Thyroid gland (tissue), 4 donors: ENCODE data around the gene HYLS1. TPM values are rescaled to one million over a fixed set of nuclear protein-coding genes. Genes with fewer than 3 reads are reported as not detected.
A peak's percentile ranks its signal among the peaks of the same experiment; 100 is the strongest.

ENCODE experiments used
- DNase-seq, 2 donors: peaks; one replicate each; pipeline ENCODE4 v3.0.0-alpha.2; 2019
- H3K27ac ChIP-seq, 3 donors: fragments of 200-600 bp; sonication (generic); 1 replicate in 2 of 3; 2 replicates in 1 of 3; pipeline ENCODE4 v1.5.1; 2016 to 2019; ENCODE audit warnings: mild to moderate bottlenecking in 1 of 3, moderate library complexity in 1 of 3
- H3K27me3 ChIP-seq: fragments of 200-600 bp; sonication (generic); one replicate; pipeline ENCODE4 v1.5.1; 2019
- H3K36me3 ChIP-seq, 2 donors: fragments of 200-600 bp; sonication (generic); one replicate each; pipeline ENCODE4 v1.5.1; 2016 to 2019
- H3K4me1 ChIP-seq, 2 donors: fragments of 200-600 bp; sonication (generic); one replicate each; pipeline ENCODE4 v1.5.1; 2017 to 2019
- H3K4me3 ChIP-seq, 3 donors: fragments of 200-600 bp; sonication (generic); replicated peaks in 1 of 3; 1 replicate in 2 of 3; 2 replicates in 1 of 3; pipeline ENCODE4 v1.5.1; 2016; ENCODE audit warnings: mild to moderate bottlenecking in 1 of 3
- H3K9me3 ChIP-seq: fragments of 200-600 bp; sonication (generic); one replicate; pipeline ENCODE4 v1.5.1; 2017
- POLR2A ChIP-seq, 2 donors: fragments of 450-650 bp; IDR thresholded peaks; one replicate each; pipeline ENCODE4 v1.6.1; 2017; ENCODE audit warnings: antibody characterized with exemption in 2 of 2, mild to moderate bottlenecking in 2 of 2, moderate library complexity in 1 of 2
- WGBS, 2 donors: methylation state at CpG; one replicate each; pipeline ENCODE4 v1.1.5; 2017; 5-methylcytosine and 5-hydroxymethylcytosine counted together
- intact Hi-C: fragments of 100-400 bp; cut with DNase I; formaldehyde crosslinking; loops from one replicate; pipeline ENCODE4 v1.15.1; 2023
- total RNA-seq, 4 donors: library from RNA; depleted of rRNA; stranded (reverse); fragments of >200 nt; gene quantifications; one replicate each; pipeline ENCODE4 v1.2.3, GENCODE V29; 2016
- TF ChIP-seq, protein P1 (sequence below), 6 experiments: fragments of 200-600 bp in 3 of 6; fragments of 450-650 bp in 3 of 6; sonication (generic) in 3 of 6; IDR thresholded peaks; one replicate each; pipeline ENCODE4 v1.5.1; 2016 to 2019; ENCODE audit warnings: antibody characterized with exemption in 6 of 6, mild to moderate bottlenecking in 2 of 6, inconsistent platforms in 1 of 6, moderate library complexity in 1 of 6

Gene HYLS1
- total RNA-seq, 4 donors from 2014 or later = 1.6 to 6.9 (median 3.0) TPM

DNA sequence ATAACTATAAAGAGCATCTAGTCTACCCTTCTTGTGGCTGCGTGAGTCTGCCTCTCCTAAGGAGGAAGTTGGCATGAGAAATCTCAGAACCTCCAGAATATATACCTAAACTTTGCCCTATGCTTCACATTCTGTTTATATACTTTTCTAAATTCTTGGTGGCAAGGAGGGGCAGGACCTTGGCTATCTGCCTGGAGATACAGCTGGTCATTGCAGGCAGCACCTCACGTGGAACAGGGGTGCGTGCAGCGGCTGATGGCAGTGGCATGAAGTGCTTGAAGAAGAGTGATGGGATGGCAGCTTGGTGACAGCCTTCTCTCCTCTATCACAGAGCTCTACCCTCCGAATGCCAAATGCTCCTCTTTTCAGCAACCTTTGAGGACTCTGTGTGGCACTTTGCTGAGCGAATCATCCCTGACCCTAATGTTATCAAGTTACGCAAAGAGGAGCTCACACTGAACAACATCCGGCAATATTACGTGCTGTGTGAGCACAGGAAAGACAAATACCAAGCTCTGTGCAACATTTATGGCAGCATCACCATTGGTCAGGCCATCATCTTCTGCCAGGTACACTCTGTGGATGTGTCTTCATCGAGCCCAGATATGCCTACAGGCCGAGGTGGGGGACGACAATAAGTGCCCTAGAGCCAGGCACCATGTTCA is 29.3 kb downstream of the HYLS1 start:
- TF ChIP-seq, protein P1, sequence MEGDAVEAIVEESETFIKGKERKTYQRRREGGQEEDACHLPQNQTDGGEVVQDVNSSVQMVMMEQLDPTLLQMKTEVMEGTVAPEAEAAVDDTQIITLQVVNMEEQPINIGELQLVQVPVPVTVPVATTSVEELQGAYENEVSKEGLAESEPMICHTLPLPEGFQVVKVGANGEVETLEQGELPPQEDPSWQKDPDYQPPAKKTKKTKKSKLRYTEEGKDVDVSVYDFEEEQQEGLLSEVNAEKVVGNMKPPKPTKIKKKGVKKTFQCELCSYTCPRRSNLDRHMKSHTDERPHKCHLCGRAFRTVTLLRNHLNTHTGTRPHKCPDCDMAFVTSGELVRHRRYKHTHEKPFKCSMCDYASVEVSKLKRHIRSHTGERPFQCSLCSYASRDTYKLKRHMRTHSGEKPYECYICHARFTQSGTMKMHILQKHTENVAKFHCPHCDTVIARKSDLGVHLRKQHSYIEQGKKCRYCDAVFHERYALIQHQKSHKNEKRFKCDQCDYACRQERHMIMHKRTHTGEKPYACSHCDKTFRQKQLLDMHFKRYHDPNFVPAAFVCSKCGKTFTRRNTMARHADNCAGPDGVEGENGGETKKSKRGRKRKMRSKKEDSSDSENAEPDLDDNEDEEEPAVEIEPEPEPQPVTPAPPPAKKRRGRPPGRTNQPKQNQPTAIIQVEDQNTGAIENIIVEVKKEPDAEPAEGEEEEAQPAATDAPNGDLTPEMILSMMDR (IDR thresholded peaks at IDR 0.05) = no peak
- no peak for TF ChIP-seq POLR2A (IDR thresholded peaks at IDR 0.05)
- Histone ChIP-seq H3K27me3 (no peaks in the 10 kb centered on the region), H3K27ac (no peak overlapping the region), H3K4me1 (no peaks in the 10 kb centered on the region), H3K36me3 (no peaks in the 10 kb centered on the region), H3K9me3 (no peaks in the 10 kb centered on the region), H3K4me3 (no peak overlapping the region)
- 87 to 89% methylated on average over 12 of the region's 12 CpGs for WGBS, 2 donors
- DNase-seq = no peak
- intact Hi-C loops = no loop called here

DNA sequence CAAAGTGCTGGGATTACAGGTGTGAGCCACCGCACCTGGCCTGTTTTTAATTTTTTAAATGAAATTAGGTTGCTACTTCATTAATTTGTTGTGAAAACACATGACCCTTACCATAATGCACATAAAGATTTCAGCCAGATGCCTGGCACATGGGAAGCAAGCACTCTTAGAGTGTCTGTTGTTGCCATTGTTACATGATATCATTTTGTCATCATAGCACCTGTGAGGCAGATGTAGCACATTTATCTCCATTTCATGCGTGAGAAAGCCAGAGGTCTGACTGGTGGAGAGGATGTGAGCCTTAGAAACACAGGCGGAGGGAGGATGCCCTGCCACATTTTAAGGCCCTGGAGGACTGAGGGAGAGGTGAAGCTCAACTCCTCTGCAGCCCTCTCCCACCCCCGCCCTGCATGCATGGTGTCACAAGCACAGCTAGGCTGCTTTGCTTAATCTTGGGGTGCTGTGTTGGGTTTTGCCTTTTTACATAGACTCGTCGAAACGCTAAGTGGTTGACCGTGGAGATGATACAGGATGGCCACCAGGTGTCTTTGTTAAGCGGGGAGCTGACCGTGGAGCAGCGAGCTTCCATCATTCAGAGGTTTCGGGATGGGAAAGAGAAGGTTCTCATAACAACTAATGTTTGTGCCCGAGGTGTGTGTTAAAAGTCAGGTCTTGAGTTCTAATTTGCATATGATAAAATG is 30.8 kb downstream of the HYLS1 start:
- H3K9me3 ChIP-seq = no peaks in the 10 kb centered on the region
- no peak overlapping the region for H3K4me3 ChIP-seq
- intact Hi-C loops = no loop called here
- no peak for TF ChIP-seq POLR2A (IDR thresholded peaks at IDR 0.05)
- TF ChIP-seq, protein P1 (IDR thresholded peaks at IDR 0.05) = no peak
- H3K27me3 ChIP-seq = no peaks in the 10 kb centered on the region
- no peak for DNase-seq
- 88 to 90% methylated on average over 12 to 13 of the region's 13 CpGs for WGBS, 2 donors
- no peaks in the 10 kb centered on the region for H3K36me3 ChIP-seq
- H3K4me1 ChIP-seq = no peaks in the 10 kb centered on the region
- no peak overlapping the region for H3K27ac ChIP-seq

DNA sequence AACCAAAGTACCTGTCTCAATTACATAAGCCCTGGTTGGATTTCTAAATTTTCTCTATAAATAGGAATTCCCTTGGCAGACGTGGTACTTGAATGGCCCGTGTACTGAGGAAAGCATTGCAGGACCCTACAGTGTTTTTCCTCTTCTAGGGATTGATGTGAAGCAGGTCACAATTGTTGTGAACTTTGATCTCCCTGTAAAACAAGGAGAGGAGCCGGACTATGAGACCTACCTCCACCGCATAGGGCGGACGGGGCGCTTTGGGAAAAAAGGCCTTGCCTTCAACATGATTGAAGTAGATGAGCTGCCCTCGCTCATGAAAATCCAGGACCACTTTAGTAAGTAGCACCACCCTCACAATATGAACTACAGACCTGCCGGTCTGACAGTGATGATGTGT is 33.6 kb downstream of the HYLS1 start:
- intact Hi-C loops = loop anchor here (5.0 kb wide), 1 partner anchor 141 kb away; the partner anchor contains the start of gene CDON
- no peaks in the 10 kb centered on the region for H3K4me1 ChIP-seq
- no peak for DNase-seq
- H3K36me3 ChIP-seq = no peaks in the 10 kb centered on the region
- no peak overlapping the region for H3K27ac ChIP-seq
- no peaks in the 10 kb centered on the region for H3K9me3 ChIP-seq
- H3K4me3 ChIP-seq = no peak overlapping the region
- TF ChIP-seq, protein P1 (IDR thresholded peaks at IDR 0.05) = no peak
- no peak for TF ChIP-seq POLR2A (IDR thresholded peaks at IDR 0.05)
- H3K27me3 ChIP-seq = no peaks in the 10 kb centered on the region
- 83 to 87% methylated on average over 9 of the region's 9 CpGs for WGBS, 2 donors

DNA sequence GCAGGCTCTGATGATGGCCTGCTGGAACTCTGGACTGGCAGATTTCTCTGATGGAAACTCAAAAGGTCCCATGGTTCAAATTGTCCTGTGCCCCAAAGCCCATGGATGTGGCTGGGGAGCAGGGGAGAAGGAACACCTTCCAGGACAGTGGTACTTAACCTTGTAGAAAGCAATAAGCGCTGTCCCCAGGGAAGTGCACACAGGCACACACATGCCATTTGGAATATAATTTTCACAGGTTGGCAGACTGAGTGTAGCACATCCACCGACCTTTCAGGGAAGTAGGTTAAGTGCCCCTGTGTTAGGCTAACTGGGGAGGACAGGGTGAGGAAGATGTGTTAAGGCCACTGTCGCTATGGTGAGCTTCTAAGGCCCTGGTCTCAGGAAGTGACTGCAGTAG is 34.7 kb downstream of the HYLS1 start:
- no peaks in the 10 kb centered on the region for H3K27me3 ChIP-seq
- TF ChIP-seq, protein P1 (IDR thresholded peaks at IDR 0.05) = no peak
- no peak for TF ChIP-seq POLR2A (IDR thresholded peaks at IDR 0.05)
- WGBS, 2 donors = 80 to 82% methylated on average over 3 of the region's 3 CpGs
- H3K4me3 ChIP-seq = no peak overlapping the region
- intact Hi-C loops = loop anchor here (2.0 to 5.0 kb wide), 2 partner anchors 140 to 275 kb away; partner anchors contain the start of gene CDON
- no peaks in the 10 kb centered on the region for H3K36me3 ChIP-seq
- no peaks in the 10 kb centered on the region for H3K9me3 ChIP-seq
- no peak overlapping the region for H3K27ac ChIP-seq
- DNase-seq = no peak
- H3K4me1 ChIP-seq = no peaks in the 10 kb centered on the region

DNA sequence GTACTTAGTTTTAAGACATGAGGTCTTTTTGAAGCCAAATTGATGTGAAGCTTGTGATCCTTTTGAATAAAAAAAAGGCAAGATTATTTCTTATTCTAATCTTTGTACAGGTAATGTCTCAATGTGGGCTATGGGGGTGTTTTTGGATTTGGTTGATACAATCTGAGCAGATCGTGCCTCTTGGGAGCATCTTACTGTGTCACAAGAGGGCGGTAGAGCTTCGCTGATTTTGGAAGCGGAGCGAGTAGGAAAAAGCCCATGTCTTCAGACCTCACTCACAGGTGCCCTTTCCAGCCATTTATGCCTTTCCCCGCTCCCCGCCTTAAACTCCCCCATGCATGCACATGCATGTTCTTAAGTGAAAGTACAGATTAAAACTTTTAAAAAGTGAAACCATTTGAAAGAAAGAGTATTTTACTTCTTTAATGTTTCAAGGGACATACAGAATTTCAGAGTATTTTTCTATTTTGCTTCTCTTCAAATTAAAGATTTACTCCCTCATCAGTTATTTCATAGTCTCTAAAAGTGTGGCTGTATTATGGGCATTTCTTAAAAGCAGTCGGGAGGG is 35.6 kb downstream of the HYLS1 start:
- H3K4me3 ChIP-seq = no peak overlapping the region
- H3K27ac ChIP-seq = no peak overlapping the region
- no peaks in the 10 kb centered on the region for H3K36me3 ChIP-seq
- no peaks in the 10 kb centered on the region for H3K4me1 ChIP-seq
- 9 to 10% methylated on average over 8 of the region's 8 CpGs for WGBS, 2 donors
- intact Hi-C loops = loop anchor here (2.0 to 5.0 kb wide), 2 partner anchors 139 to 274 kb away; partner anchors contain the start of gene CDON
- no peak for TF ChIP-seq POLR2A (IDR thresholded peaks at IDR 0.05)
- TF ChIP-seq, protein P1 (IDR thresholded peaks at IDR 0.05) = peak; percentile 51 to 86 (median 79)
- no peaks in the 10 kb centered on the region for H3K27me3 ChIP-seq
- H3K9me3 ChIP-seq = no peaks in the 10 kb centered on the region
- peak; percentile 71 to 75 for DNase-seq
